BJ (cell line): ENCODE measurements around the gene SLC8A3. TPM values are rescaled to one million over a fixed set of nuclear protein-coding genes. Genes with fewer than 3 reads are reported as not detected.

Experiments
- CTCF ChIA-PET: fragments of 350-600 bp; formaldehyde crosslinking; extraction: SDS; loops from one replicate; lab custom pipeline; 2021; ENCODE audit warnings: antibody characterized with exemption, inconsistent platforms; lab: Yijun Ruan, JAX
- POLR2A ChIA-PET: fragments of 300-600 bp; sonication (Branson Sonifier 250); formaldehyde crosslinking; extraction: SDS; loops from one replicate; lab custom pipeline; 2021; ENCODE audit warnings: antibody characterized with exemption; lab: Charles Lee
- DNase-seq: peaks from one replicate; pipeline ENCODE4 v3.0.0-alpha.2; 2011; ENCODE audit warnings: low read depth
- H3K27me3 ChIP-seq: 2 replicates; pipeline ENCODE4 v1.6.0; 2011; ENCODE audit warnings: low read length; ENCODE audit not compliant: control insufficient read depth, insufficient read depth
- H3K36me3 ChIP-seq: 2 replicates; pipeline ENCODE4 v1.5.1; 2011; ENCODE audit warnings: low read length; ENCODE audit not compliant: control insufficient read depth, insufficient read depth
- H3K4me3 ChIP-seq: 2 replicates; pipeline ENCODE4 v1.5.1; 2011; ENCODE audit warnings: low read depth, mild to moderate bottlenecking, control low read depth, low read length
- CTCF ChIP-seq: IDR thresholded peaks from 2 replicates; pipeline ENCODE4 v1.5.1; 2011; ENCODE audit warnings: low read depth, mild to moderate bottlenecking, control low read depth, inconsistent platforms, low read length, moderate library complexity; ENCODE audit not compliant: insufficient read depth
- polyA plus RNA-seq: library from polyadenylated mRNA; depleted of rRNA; stranded (reverse); fragments of >200 nt; gene quantifications from 2 replicates; pipeline ENCODE4 v1.2.3, GENCODE V29; 2011

Gene SLC8A3
- polyA plus RNA-seq, 1 experiment = 0.07 TPM

- DNase-seq = no peak
- Histone ChIP-seq H3K4me3 (no peak overlapping the region), H3K27me3 (no peaks in the 10 kb centered on the region), H3K36me3 (no peaks in the 10 kb centered on the region)
- no peak for TF ChIP-seq CTCF
- CTCF ChIA-PET = no interaction called here
- POLR2A ChIA-PET = no interaction called here
Measured at GRCh38 chr14:70166530-70167203, 22.1 kb downstream of the SLC8A3 start.

- DNase-seq = no peak
- no peak for TF ChIP-seq CTCF
- no peaks in the 10 kb centered on the region for H3K27me3 ChIP-seq
- no peak overlapping the region for H3K4me3 ChIP-seq
- ChIA-PET POLR2A (no interaction called here), CTCF (no interaction called here)
- no peaks in the 10 kb centered on the region for H3K36me3 ChIP-seq
Measured at GRCh38 chr14:70162358-70162757, 26.4 kb downstream of the SLC8A3 start.

- no peak for DNase-seq
- Histone ChIP-seq H3K27me3 (no peaks in the 10 kb centered on the region), H3K4me3 (no peak overlapping the region), H3K36me3 (no peaks in the 10 kb centered on the region)
- POLR2A ChIA-PET = no interaction called here
- CTCF ChIA-PET = no interaction called here
- TF ChIP-seq CTCF = no peak
Measured at GRCh38 chr14:70156592-70156991, 32.2 kb downstream of the SLC8A3 start.

GRCh38 chr14:70152704-70153103 lies 36.0 kb downstream of the SLC8A3 start:
- Histone ChIP-seq H3K27me3 (no peaks in the 10 kb centered on the region), H3K4me3 (no peak overlapping the region), H3K36me3 (no peaks in the 10 kb centered on the region)
- no peak for DNase-seq
- ChIA-PET POLR2A (no interaction called here), CTCF (no interaction called here)
- TF ChIP-seq CTCF = no peak

GRCh38 chr14:70152081-70152480 lies 36.7 kb downstream of the SLC8A3 start:
- CTCF ChIA-PET = no interaction called here

More at GRCh38 chr14:70152081-70152480, 36.7 kb downstream of the SLC8A3 start:
- POLR2A ChIA-PET = no interaction called here
- DNase-seq = no peak
- Histone ChIP-seq H3K27me3 (no peaks in the 10 kb centered on the region), H3K4me3 (no peak overlapping the region), H3K36me3 (no peaks in the 10 kb centered on the region)
- TF ChIP-seq CTCF = no peak
